SK-N-SH (cell line): ENCODE data around the gene PIP4P1. TPM values are rescaled to one million over a fixed set of nuclear protein-coding genes. Genes with fewer than 3 reads are reported as not detected.

Experiments
- CTCF ChIA-PET: fragments of 300-600, 350-600 bp; formaldehyde crosslinking; extraction: SDS; loops from one replicate; lab custom pipeline; 2021; lab: Yijun Ruan, JAX
- POLR2A ChIA-PET: fragments of 350-600 bp; sonication (Branson Sonifier 250); formaldehyde crosslinking; extraction: SDS; loops from one replicate; lab custom pipeline; 2020; ENCODE audit warnings: antibody characterized with exemption, inconsistent platforms; lab: Yijun Ruan, JAX
- DNase-seq: peaks from one replicate; pipeline ENCODE4 v3.0.0; 2012
- H2AFZ ChIP-seq: fragments of 200-600 bp; sonication (generic); 2 replicates; pipeline ENCODE4 v1.8.1; 2016; ENCODE audit warnings: antibody characterized with exemption, mild to moderate bottlenecking, low read depth
- H3F3A ChIP-seq: fragments of 200-600 bp; sonication (generic); replicated peaks from 2 replicates; pipeline ENCODE3; 2016; ENCODE audit warnings: antibody characterized with exemption, mild to moderate bottlenecking; ENCODE audit not compliant: insufficient read depth
- H3K27ac ChIP-seq, 2 experiments: fragments of 200-500 bp in 1 of 2; fragments of 200-600 bp in 1 of 2; sonication (Bioruptor generic) in 1 of 2; sonication (generic), shearing (Covaris generic) in 1 of 2; 2 replicates each; pipeline versions ENCODE4 v1.5.1 to v1.6.1; 2014 to 2016; ENCODE audit warnings: low read depth in 2 of 2, inconsistent platforms in 1 of 2, low read length in 1 of 2, mild to moderate bottlenecking in 1 of 2, mixed read lengths in 1 of 2
- H3K27me3 ChIP-seq: fragments of 200-600 bp; sonication (generic), shearing (Covaris generic); 2 replicates; pipeline ENCODE4 v1.6.1; 2016; ENCODE audit warnings: mixed run types; ENCODE audit not compliant: insufficient read depth
- H3K36me3 ChIP-seq, 2 experiments: fragments of 200-500 bp in 1 of 2; fragments of 200-600 bp in 1 of 2; sonication (Bioruptor generic) in 1 of 2; sonication (generic) in 1 of 2; replicated peaks in 1 of 2; 2 replicates each; pipeline versions ENCODE3 to v1.5.1; 2014 to 2016; ENCODE audit warnings: low read length in 1 of 2, mild to moderate bottlenecking in 1 of 2; ENCODE audit not compliant: insufficient read depth in 2 of 2, control insufficient read depth in 1 of 2
- H3K4me1 ChIP-seq, 2 experiments: fragments of 200-500 bp in 1 of 2; fragments of 200-600 bp in 1 of 2; sonication (Bioruptor generic) in 1 of 2; sonication (generic), shearing (Covaris generic) in 1 of 2; 2 replicates each; pipeline versions ENCODE4 v1.5.1 to v1.6.1; 2014 to 2016; ENCODE audit warnings: low read depth in 1 of 2, low read length in 1 of 2, mixed run types in 1 of 2; ENCODE audit not compliant: insufficient read depth in 2 of 2, control insufficient read depth in 1 of 2
- H3K4me2 ChIP-seq: fragments of 200-600 bp; sonication (generic), shearing (Covaris generic); 2 replicates; pipeline ENCODE4 v1.6.1; 2017; ENCODE audit warnings: mixed run types
- H3K4me3 ChIP-seq, 2 experiments: fragments of 200-500 bp in 1 of 2; fragments of 200-600 bp in 1 of 2; sonication (Bioruptor generic) in 1 of 2; sonication (generic), shearing (Covaris generic) in 1 of 2; 2 replicates each; pipeline versions ENCODE4 v1.5.1 to v1.8.1; 2014 to 2016; ENCODE audit warnings: low read depth in 2 of 2, inconsistent platforms in 1 of 2, low read length in 1 of 2, mild to moderate bottlenecking in 1 of 2, mixed read lengths in 1 of 2, moderate library complexity in 1 of 2
- H3K79me2 ChIP-seq: fragments of 200-600 bp; sonication (generic); 2 replicates; pipeline ENCODE4 v1.8.1; 2017; ENCODE audit warnings: mild to moderate bottlenecking; ENCODE audit not compliant: insufficient read depth
- H3K9ac ChIP-seq: fragments of 200-600 bp; sonication (generic); 2 replicates; pipeline ENCODE4 v1.6.1; 2017; ENCODE audit warnings: mixed run types
- H3K9me2 ChIP-seq: fragments of 200-600 bp; sonication (generic); 2 replicates; pipeline ENCODE4 v1.6.1; 2017; ENCODE audit warnings: mixed run types
- H3K9me3 ChIP-seq: fragments of 200-600 bp; sonication (generic); 2 replicates; pipeline ENCODE4 v1.6.1; 2017; ENCODE audit warnings: mixed run types, mild to moderate bottlenecking, moderate library complexity
- H4K20me1 ChIP-seq: fragments of 200-600 bp; sonication (generic); 2 replicates; pipeline ENCODE4 v1.6.1; 2017; ENCODE audit warnings: mild to moderate bottlenecking, mixed run types; ENCODE audit not compliant: insufficient read depth
- CHD2 ChIP-seq: fragments of 150-350 bp; IDR thresholded peaks from 2 replicates; pipeline ENCODE4 v1.6.1; 2018; ENCODE audit warnings: low read length; ENCODE audit not compliant: partially characterized antibody
- EP300 ChIP-seq, 2 experiments: IDR thresholded peaks; 2 replicates each; pipeline versions ENCODE4 v1.4.0 to v1.6.1; 2012; ENCODE audit warnings: borderline replicate concordance in 1 of 2, low read depth in 1 of 2, low read length in 1 of 2
- FOSL2 ChIP-seq: IDR thresholded peaks from 2 replicates; pipeline ENCODE4 v1.4.0; 2012; ENCODE audit warnings: low read depth, mild to moderate bottlenecking, moderate library complexity, borderline replicate concordance
- FOXM1 ChIP-seq: IDR thresholded peaks from 2 replicates; pipeline ENCODE4 v1.4.0; 2012; ENCODE audit warnings: low read depth, mild to moderate bottlenecking
- GABPA ChIP-seq: IDR thresholded peaks from 2 replicates; pipeline ENCODE4 v1.4.0; 2012; ENCODE audit warnings: low read depth, mild to moderate bottlenecking
- MEF2A ChIP-seq: IDR thresholded peaks from 2 replicates; pipeline ENCODE4 v1.4.0; 2012; ENCODE audit warnings: low read depth, borderline replicate concordance
- NFIC ChIP-seq: IDR thresholded peaks from 2 replicates; pipeline ENCODE4 v1.4.0; 2012; ENCODE audit warnings: borderline replicate concordance
- NRF1 ChIP-seq: IDR thresholded peaks from 2 replicates; pipeline ENCODE4 v1.6.1; 2012; ENCODE audit warnings: low read depth, mild to moderate bottlenecking, low read length
- POLR2AphosphoS5 ChIP-seq: IDR thresholded peaks from 2 replicates; pipeline ENCODE4 v1.6.1; 2012; ENCODE audit warnings: low read depth, low read length
- RAD21 ChIP-seq: IDR thresholded peaks from 2 replicates; pipeline ENCODE4 v1.6.1; 2012; ENCODE audit warnings: mild to moderate bottlenecking, low read length
- SIN3A ChIP-seq: IDR thresholded peaks from 2 replicates; pipeline ENCODE4 v1.6.1; 2012; ENCODE audit warnings: low read depth, mild to moderate bottlenecking, low read length, moderate library complexity, borderline replicate concordance
- TAF1 ChIP-seq: IDR thresholded peaks from 2 replicates; pipeline ENCODE4 v1.6.1; 2012; ENCODE audit warnings: low read depth, mild to moderate bottlenecking, low read length, moderate library complexity, borderline replicate concordance
- TCF12 ChIP-seq: IDR thresholded peaks from 2 replicates; pipeline ENCODE4 v1.4.0; 2012
- WGBS: methylation state at CpG from one replicate; pipeline ENCODE4 v1.1.6; 2017; ENCODE audit warnings: low lambda C conversion rate; 5-methylcytosine and 5-hydroxymethylcytosine counted together
- polyA plus RNA-seq, 3 experiments: library from polyadenylated mRNA; depleted of rRNA; stranded (reverse); fragments of >200 nt; gene quantifications; 2 replicates each; pipeline ENCODE4 v1.2.3, GENCODE V29; 2012
- TF ChIP-seq, protein P1 (sequence below): fragments of 150-350 bp; IDR thresholded peaks from 2 replicates; pipeline ENCODE4 v1.6.1; 2017; ENCODE audit warnings: antibody characterized with exemption, low read length, low read depth, borderline replicate concordance
- TF ChIP-seq, protein P2 (sequence below): IDR thresholded peaks from 2 replicates; pipeline ENCODE4 v1.4.0; 2012; ENCODE audit warnings: low read depth

The PIP4P1 gene
- polyA plus RNA-seq, 1 of the 3 experiments (the other 2 are of a cell fraction) = 30.7 TPM

GRCh38 chr14:20477211-20477876, 16.1 kb upstream of the PIP4P1 start (continued):
- no peak for TF ChIP-seq TAF1
- no peak for TF ChIP-seq NRF1
- peak in 1 of 2 experiments; percentile 52; a peak in 1 of 4 replicates for TF ChIP-seq EP300 (IDR thresholded peaks at IDR 0.05; ENCODE audit: borderline replicate concordance in 1 of 2, low read depth in 1 of 2, low read length in 1 of 2)
- TF ChIP-seq SIN3A = no peak
- TF ChIP-seq POLR2AphosphoS5 = no peak
- TF ChIP-seq NFIC = peak; percentile 35; the same call in 1 of the 2 replicates
- TF ChIP-seq MEF2A = no peak
- no peak for TF ChIP-seq RAD21
- peak; percentile 43; the same call in 1 of the 2 replicates for TF ChIP-seq FOSL2
- TF ChIP-seq, protein P1, sequence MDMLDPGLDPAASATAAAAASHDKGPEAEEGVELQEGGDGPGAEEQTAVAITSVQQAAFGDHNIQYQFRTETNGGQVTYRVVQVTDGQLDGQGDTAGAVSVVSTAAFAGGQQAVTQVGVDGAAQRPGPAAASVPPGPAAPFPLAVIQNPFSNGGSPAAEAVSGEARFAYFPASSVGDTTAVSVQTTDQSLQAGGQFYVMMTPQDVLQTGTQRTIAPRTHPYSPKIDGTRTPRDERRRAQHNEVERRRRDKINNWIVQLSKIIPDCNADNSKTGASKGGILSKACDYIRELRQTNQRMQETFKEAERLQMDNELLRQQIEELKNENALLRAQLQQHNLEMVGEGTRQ = no peak
- no peak for TF ChIP-seq FOXM1
- TF ChIP-seq TCF12 = peak; percentile 81

DNA sequence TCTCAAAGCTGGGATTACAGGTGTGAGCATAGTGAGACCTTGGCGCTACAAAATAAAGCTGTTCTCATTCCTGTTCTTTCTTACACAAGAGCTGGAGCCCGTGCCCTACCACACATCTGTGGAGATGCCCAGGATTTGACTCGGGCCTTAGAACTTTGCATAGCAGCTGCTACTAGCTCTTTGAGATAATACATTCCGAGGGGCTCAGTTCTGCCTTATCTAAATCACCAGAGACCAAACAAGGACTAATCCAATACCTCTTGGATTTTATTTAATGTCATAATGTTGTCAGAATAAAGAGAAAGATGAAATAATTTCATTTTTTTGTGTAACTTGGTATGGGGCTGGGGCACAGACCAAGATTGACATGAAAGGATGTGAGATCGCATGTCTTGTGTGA, 15.5 kb upstream of the PIP4P1 start:
- H3K4me1 ChIP-seq = peaks cover 8 to 17% of the 10 kb centered on the region in 2 experiments; a peak in 3 of 4 replicates
- DNase-seq = no peak
- no peaks in the 10 kb centered on the region for H4K20me1 ChIP-seq
- no peaks in the 10 kb centered on the region for H3K9me2 ChIP-seq
- H3F3A ChIP-seq = no peaks in the 10 kb centered on the region
- H3K4me3 ChIP-seq = no peak overlapping the region
- peaks cover 12 to 29% of the 10 kb centered on the region in 2 experiments for H3K36me3 ChIP-seq
- no peak for TF ChIP-seq TCF12
- 91% methylated on average over 5 of the region's 5 CpGs for WGBS
- peaks cover 5% of the 10 kb centered on the region; the same call in 1 of the 2 replicates for H3K79me2 ChIP-seq
- H3K9me3 ChIP-seq = no peaks in the 10 kb centered on the region
- peak overlapping the region in 1 of 2 experiments; percentile 29; a peak in 2 of 4 replicates for H3K27ac ChIP-seq
- no peak overlapping the region for H3K9ac ChIP-seq
- no peaks in the 10 kb centered on the region for H3K27me3 ChIP-seq
- POLR2A ChIA-PET = interaction anchor here (1.0 kb wide), 1 partner anchor 22 kb away, joined by 4 read pairs; the partner anchor contains the start of genes APEX1 and OSGEP
- peak overlapping the region; percentile 43; the same call in 1 of the 2 replicates for H3K4me2 ChIP-seq
- no peak overlapping the region for H2AFZ ChIP-seq
- CTCF ChIA-PET = interaction anchor here (1.3 kb wide), 1 partner anchor 137 kb away, joined by 3 read pairs; no protein-coding TSS in a partner anchor

GRCh38 chr14:20472536-20473169, 11.4 kb upstream of the PIP4P1 start:
- Histone ChIP-seq H3K27me3 (no peaks in the 10 kb centered on the region), H4K20me1 (no peaks in the 10 kb centered on the region), H3K4me2 (no peak overlapping the region), H3K36me3 (peaks cover 7 to 29% of the 10 kb centered on the region in 2 experiments), H3K27ac (no peak overlapping the region), H2AFZ (no peak overlapping the region), H3K4me1 (peaks cover 8 to 26% of the 10 kb centered on the region in 2 experiments; a peak in 3 of 4 replicates), H3K9me2 (no peaks in the 10 kb centered on the region), H3K9ac (no peak overlapping the region), H3F3A (peaks cover 5% of the 10 kb centered on the region), H3K79me2 (peaks cover 24% of the 10 kb centered on the region), H3K4me3 (no peak overlapping the region), H3K9me3 (no peaks in the 10 kb centered on the region)
- CTCF ChIA-PET = interaction anchor here (1.3 to 1.4 kb wide), 2 partner anchors 15 to 146 kb away, joined by 5 to 6 read pairs; no protein-coding TSS in a partner anchor
- POLR2A ChIA-PET = no interaction called here
- 93% methylated on average over 2 of the region's 2 CpGs for WGBS
- TF ChIP-seq CHD2 = no peak
- no peak for TF ChIP-seq GABPA
- TF ChIP-seq, protein P2, sequence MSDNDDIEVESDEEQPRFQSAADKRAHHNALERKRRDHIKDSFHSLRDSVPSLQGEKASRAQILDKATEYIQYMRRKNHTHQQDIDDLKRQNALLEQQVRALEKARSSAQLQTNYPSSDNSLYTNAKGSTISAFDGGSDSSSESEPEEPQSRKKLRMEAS = no peak
- no peak for DNase-seq
